OCI-M2 (cell line): ENCODE data around the gene AP4S1.

Experiments used
- DNase-seq: peaks from one replicate; lab custom pipeline; 2025; ENCODE audit not compliant: unreplicated experiment; lab: John Stamatoyannopoulos, UW

The AP4S1 gene

DNA sequence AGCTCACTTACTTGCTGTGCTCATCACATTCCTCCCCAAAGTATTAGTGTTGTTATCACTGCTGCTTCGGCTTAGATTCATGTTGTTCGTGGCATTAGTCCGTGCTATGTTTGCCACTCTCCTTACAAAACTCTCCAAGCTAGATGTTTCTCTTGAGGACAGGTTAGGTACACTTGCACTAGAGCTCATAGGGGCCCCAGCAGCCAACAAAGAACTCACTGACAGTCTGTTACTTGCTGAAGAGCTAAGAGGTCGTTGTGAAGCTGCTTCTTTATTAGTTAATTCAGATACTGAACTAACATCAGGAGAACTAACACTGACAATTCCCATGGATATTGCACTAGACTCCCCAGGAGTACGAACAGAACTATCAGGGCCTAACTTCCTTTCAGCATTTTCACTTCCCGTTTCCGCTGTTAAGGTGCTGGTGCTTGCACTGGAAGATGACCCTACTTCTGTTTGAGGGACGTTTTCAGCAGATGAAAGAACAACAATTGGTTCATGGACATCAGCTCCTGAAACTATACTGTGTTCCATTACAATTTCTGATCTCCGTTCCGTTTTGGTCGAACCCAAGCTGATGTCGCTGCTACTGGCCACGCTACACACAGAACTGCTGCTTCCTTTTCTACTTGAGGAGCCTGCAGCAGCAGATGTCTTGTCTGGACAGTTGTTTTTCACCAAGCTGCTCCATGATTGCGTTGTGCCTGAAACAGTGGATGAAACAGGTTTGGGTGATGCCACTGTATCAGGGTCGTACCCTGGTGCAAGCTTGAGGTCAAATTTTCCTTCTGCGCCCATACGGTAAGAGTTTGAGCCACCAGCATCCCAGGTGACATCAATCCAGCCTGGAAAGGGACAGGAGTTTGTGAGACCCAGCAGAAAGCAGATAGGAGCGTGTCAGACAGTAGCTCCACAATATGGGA lies 103.4 kb downstream of the AP4S1 start:
- no peak for DNase-seq

DNA sequence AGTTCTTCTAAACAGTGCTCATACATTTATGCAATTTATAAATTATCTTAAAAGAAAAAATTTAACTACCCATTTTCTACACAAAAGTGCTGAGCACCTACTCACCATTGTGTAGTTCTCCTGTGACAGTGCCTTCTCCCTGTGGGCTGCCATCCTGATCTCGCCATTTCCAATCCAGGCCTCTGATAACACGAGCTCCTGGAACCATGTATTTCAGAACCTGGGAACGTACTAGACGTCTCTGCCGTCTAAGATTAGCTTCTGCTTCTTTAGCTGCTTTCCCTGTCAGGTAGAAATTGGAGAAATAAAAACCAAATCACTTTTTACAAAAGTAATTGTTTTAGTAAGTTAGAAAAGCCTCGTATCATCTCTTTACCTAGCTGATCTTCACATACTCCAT lies 107.7 kb downstream of the AP4S1 start:
- DNase-seq, result no peak

DNA sequence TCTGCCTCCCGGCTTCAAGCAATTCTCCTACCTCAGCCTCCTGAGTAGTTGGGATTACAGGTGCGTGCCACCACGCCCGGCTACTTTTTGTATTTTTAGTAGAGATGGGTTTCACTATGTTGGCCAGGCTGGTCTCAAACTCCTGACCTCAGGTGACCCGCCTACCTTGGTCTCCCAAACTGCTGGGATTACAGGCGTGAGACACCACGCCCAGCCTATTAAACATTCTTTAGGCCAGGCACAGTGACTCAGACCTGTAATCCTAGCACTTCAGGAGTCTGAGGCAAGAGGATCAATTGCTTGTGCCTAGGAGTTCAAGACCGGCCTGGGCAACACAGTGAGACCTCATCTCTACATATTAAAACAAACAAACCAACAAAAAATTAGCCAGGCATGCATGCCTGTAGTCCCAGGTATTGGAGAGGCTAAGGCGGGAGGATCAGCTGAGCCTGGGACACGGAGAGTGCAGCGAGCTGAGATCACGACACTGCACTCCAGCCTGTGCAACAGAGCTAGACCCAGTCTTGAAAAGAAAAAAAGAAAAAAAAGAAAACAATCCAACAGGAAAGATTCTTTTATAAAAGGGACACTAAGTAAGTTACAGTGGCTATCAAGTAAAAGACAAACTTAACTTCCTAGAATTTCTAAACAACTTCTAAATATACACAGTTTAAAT lies 111.9 kb downstream of the AP4S1 start:
- no peak for DNase-seq

DNA sequence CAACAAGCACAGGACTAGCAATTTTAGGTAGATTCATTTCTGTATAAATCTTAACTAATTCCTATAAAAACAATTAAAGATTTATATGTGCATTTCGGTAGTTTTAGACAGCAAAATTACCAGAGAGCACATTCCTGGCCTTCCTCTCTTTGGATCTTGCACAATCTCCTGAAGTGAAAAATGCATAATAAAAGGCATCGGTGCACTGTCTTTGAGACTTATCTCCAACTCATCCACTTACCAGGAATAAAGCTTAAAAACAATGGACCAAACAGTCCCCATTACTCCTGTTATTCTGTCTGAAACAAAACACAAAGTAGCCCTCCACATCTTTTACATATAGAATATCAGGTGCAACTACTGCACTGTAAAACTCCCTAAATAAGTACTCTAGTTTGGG lies 112.9 kb downstream of the AP4S1 start:
- DNase-seq, result no peak

DNA sequence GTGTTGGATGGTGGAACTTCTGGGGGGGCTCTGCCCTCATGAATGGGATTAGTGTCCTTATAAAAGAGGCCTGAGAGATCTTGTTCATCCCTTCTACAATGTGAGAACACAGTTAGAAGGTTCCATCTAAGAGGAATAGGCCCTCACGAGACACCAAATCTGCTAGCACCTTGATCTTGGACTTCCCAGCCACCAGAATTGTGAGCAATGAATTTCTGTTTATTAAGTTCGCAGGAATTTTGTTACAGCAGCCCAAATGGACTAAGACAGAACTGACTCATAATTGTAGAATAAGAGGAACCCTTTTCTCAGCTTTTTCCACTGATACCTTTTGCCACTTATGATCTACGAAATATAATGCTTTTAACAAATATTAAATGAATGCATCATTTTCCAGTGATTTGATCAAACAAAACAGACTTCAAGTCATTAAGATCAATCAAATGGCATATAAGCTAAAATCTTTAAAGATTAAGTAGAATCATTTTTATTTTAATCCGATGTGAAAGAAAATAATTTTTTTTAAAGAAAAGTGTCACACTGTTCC lies 113.9 kb downstream of the AP4S1 start:
- no peak for DNase-seq

DNA sequence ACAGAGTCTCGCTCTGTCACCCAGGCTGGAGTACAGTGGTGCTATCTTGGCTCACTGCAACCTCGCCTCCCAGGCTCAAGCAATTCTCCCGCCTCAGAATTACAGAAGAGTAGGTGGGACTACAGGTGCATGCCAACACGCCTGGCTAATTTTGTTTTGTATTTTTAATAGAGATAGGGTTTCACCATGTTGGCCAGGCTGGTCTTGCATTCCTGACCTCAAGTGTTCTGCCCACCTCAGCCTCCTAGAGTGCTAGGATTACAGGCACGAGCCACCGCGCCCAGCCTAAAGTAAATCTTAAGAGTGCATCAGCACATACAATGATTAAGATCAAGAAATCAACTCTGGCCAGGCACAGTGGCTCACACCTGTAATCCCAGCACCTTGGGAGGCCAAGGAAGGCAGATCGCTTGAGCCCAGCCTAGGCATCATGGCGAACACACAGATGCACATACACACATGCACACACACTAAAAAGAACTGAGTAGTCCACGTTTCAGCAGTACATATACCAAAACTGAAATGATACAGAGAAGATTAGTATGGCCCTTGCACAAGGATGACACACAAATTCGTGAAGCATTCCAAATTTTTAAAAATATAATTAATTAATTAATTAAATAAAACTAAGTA lies 117.1 kb downstream of the AP4S1 start:
- no peak for DNase-seq
